Tibial nerve (tissue), 4 donors: ENCODE data around the gene ERFE. TPM values are rescaled to one million over a fixed set of nuclear protein-coding genes. Genes with fewer than 3 reads are reported as not detected.

Experiments used
- DNase-seq, 2 donors: peaks; one replicate each; pipeline ENCODE4 v3.0.0-alpha.2; 2019; ENCODE audit warnings: low spot score in 2 of 2
- H3K27ac ChIP-seq, 4 donors: fragments of 200-600 bp; sonication (generic) in 3 of 4; one replicate each; pipeline ENCODE4 v1.5.1; 2017 to 2019; ENCODE audit warnings: mild to moderate bottlenecking in 1 of 4
- H3K27me3 ChIP-seq, 2 donors: fragments of 200-600 bp; sonication (generic) in 1 of 2; one replicate each; pipeline versions ENCODE4 v1.5.1 to v1.6.0; 2017 to 2019
- H3K36me3 ChIP-seq, 3 donors: fragments of 200-600 bp; sonication (generic); one replicate each; pipeline ENCODE4 v1.5.1; 2018 to 2019
- H3K4me1 ChIP-seq, 4 donors: fragments of 200-600 bp; sonication (generic) in 3 of 4; one replicate each; pipeline ENCODE4 v1.5.1; 2017 to 2019
- H3K4me3 ChIP-seq, 4 donors: fragments of 200-600 bp; sonication (generic) in 3 of 4; one replicate each; pipeline ENCODE4 v1.5.1; 2017 to 2019; ENCODE audit warnings: mild to moderate bottlenecking in 1 of 4, moderate library complexity in 1 of 4
- H3K9me3 ChIP-seq, 4 donors: fragments of 200-600 bp; sonication (generic) in 3 of 4; one replicate each; pipeline ENCODE4 v1.5.1; 2017 to 2019
- EP300 ChIP-seq, 2 donors: sonication (generic); formaldehyde crosslinking; IDR thresholded peaks; one replicate each; pipeline ENCODE4 v1.6.1; 2017; ENCODE audit warnings: antibody characterized with exemption in 2 of 2, mild to moderate bottlenecking in 1 of 2
- POLR2A ChIP-seq, 2 donors: fragments of 450-650 bp; IDR thresholded peaks; one replicate each; pipeline ENCODE4 v1.6.1; 2017; ENCODE audit warnings: antibody characterized with exemption in 2 of 2, mild to moderate bottlenecking in 2 of 2, moderate library complexity in 2 of 2
- WGBS, 2 donors: methylation state at CpG; one replicate each; pipeline ENCODE4 v1.1.5; 2018; 5-methylcytosine and 5-hydroxymethylcytosine counted together
- total RNA-seq, 4 donors: library from RNA; depleted of rRNA; stranded (reverse); fragments of >200 nt; gene quantifications; one replicate each; pipeline ENCODE4 v1.1.0, GENCODE V29; 2016
- TF ChIP-seq, protein P1 (sequence below), 5 experiments: fragments of 200-600 bp in 3 of 5; fragments of 450-650 bp in 2 of 5; sonication (generic) in 3 of 5; IDR thresholded peaks; one replicate each; pipeline ENCODE4 v1.5.1; 2016 to 2019; ENCODE audit warnings: antibody characterized with exemption in 5 of 5, mild to moderate bottlenecking in 3 of 5, moderate library complexity in 2 of 5

Gene ERFE
- total RNA-seq, 4 donors from 2014 or later = not detected

- Histone ChIP-seq H3K27ac (no peak overlapping the region), H3K4me3 (no peak overlapping the region), H3K4me1 (no peaks in the 10 kb centered on the region), H3K27me3 (peaks cover 0 to 55% of the 10 kb centered on the region in 2 donors), H3K9me3 (peaks cover 0 to 16% (median 3%) of the 10 kb centered on the region in 4 donors), H3K36me3 (no peaks in the 10 kb centered on the region)
- TF ChIP-seq EP300 (IDR thresholded peaks at IDR 0.05) = no peak
- TF ChIP-seq, protein P1, sequence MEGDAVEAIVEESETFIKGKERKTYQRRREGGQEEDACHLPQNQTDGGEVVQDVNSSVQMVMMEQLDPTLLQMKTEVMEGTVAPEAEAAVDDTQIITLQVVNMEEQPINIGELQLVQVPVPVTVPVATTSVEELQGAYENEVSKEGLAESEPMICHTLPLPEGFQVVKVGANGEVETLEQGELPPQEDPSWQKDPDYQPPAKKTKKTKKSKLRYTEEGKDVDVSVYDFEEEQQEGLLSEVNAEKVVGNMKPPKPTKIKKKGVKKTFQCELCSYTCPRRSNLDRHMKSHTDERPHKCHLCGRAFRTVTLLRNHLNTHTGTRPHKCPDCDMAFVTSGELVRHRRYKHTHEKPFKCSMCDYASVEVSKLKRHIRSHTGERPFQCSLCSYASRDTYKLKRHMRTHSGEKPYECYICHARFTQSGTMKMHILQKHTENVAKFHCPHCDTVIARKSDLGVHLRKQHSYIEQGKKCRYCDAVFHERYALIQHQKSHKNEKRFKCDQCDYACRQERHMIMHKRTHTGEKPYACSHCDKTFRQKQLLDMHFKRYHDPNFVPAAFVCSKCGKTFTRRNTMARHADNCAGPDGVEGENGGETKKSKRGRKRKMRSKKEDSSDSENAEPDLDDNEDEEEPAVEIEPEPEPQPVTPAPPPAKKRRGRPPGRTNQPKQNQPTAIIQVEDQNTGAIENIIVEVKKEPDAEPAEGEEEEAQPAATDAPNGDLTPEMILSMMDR (IDR thresholded peaks at IDR 0.05) = no peak
- no peak for TF ChIP-seq POLR2A (IDR thresholded peaks at IDR 0.05)
- no peak for DNase-seq
- WGBS, 2 donors = 74 to 90% methylated on average over 4 to 16 of the region's 21 CpGs
Observed at GRCh38 chr2:238116298-238117198, 42.2 kb upstream of the ERFE start.

DNA sequence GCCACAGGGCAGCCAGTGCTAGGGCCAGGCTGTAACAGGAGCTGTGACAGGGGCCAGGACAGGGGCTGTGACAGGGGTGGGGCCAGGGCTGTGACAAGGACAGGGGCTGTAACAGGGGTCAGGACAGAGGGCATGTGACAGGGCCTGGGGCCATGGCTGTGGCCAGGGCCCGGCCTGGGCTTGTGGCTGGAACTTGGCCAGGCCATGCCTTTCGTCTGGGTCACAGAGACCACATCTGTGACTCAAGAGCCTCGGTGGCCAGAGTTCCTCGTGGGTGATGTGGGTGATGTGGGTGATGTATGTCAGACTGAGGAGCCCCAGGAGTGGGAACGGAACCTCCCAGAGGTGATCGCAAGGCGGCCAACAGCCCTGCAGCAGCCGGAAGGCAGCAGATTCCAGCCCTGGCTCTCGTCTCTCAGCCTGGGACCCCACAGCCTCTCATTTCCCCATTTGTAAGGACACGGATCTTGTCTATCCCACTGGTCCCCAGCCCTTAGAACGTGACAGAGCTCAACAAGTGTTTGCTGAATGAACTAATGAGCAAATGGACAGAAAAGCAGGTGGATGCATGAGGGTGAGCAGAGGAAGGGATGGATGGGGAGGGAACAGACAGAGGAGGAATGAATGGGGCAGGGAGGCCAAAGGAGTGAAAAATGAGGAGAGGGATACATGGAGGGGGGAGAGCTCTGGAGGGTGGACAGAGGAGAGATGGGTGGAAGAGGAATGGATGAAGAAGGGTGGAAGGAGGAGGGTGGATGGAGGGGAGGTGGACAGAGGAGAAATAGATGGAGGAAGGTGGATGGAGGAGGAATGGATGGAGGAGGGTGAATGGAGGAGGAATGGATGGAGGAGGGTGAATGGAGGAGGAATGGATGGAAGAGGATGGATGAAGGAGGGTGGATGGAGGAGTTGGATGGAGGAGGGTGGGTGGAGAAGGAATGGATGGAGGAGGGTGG is 41.3 kb upstream of the ERFE start:
- no peak overlapping the region for H3K27ac ChIP-seq
- H3K36me3 ChIP-seq = no peaks in the 10 kb centered on the region
- peaks cover 0 to 55% of the 10 kb centered on the region in 2 donors for H3K27me3 ChIP-seq
- DNase-seq = no peak
- WGBS, 2 donors = 49 to 52% methylated on average over 11 of the region's 11 CpGs
- H3K4me1 ChIP-seq = no peaks in the 10 kb centered on the region
- H3K4me3 ChIP-seq = no peak overlapping the region
- TF ChIP-seq, protein P1 (IDR thresholded peaks at IDR 0.05) = no peak
- TF ChIP-seq POLR2A (IDR thresholded peaks at IDR 0.05) (no peak), EP300 (IDR thresholded peaks at IDR 0.05) (no peak)
- H3K9me3 ChIP-seq = peaks cover 0 to 9% (median 1%) of the 10 kb centered on the region in 4 donors

GRCh38 chr2:238119756-238120462 is 38.9 kb upstream of the ERFE start:
- WGBS, 2 donors = 69 to 70% methylated on average over 13 of the region's 15 CpGs
- H3K27me3 ChIP-seq = peaks cover 0 to 48% of the 10 kb centered on the region in 2 donors
- no peaks in the 10 kb centered on the region for H3K9me3 ChIP-seq
- no peak for TF ChIP-seq EP300 (IDR thresholded peaks at IDR 0.05)
- TF ChIP-seq POLR2A (IDR thresholded peaks at IDR 0.05) = no peak
- TF ChIP-seq, protein P1 (IDR thresholded peaks at IDR 0.05) = no peak
- DNase-seq = no peak
- no peak overlapping the region for H3K27ac ChIP-seq
- H3K4me1 ChIP-seq = no peaks in the 10 kb centered on the region
- H3K4me3 ChIP-seq = no peak overlapping the region
- H3K36me3 ChIP-seq = no peaks in the 10 kb centered on the region

- Histone ChIP-seq H3K9me3 (no peaks in the 10 kb centered on the region), H3K27me3 (peaks cover 0 to 42% of the 10 kb centered on the region in 2 donors), H3K4me1 (no peaks in the 10 kb centered on the region), H3K4me3 (no peak overlapping the region), H3K36me3 (no peaks in the 10 kb centered on the region), H3K27ac (no peak overlapping the region)
- no peak for DNase-seq
- no peak for TF ChIP-seq EP300 (IDR thresholded peaks at IDR 0.05)
- TF ChIP-seq, protein P1 (IDR thresholded peaks at IDR 0.05) = no peak
- TF ChIP-seq POLR2A (IDR thresholded peaks at IDR 0.05) = no peak
- WGBS, 2 donors = 17 to 43% methylated on average over 23 to 25 of the region's 30 CpGs
Observed at GRCh38 chr2:238120463-238121298, 38.1 kb upstream of the ERFE start.
